OCI-LY7 (cell line): Measurements from ENCODE around the gene PIGC.

Source experiments
- CTCF ChIP-seq: fragments of 200-600 bp; sonication (generic); conservative IDR thresholded peaks from 2 replicates; pipeline ENCODE4 v1.5.1; 2014; ENCODE audit warnings: mild to moderate bottlenecking, antibody characterized with exemption, low read length, moderate library complexity, mixed read lengths
- EZH2phosphoT487 ChIP-seq: fragments of 200-600 bp; sonication (generic); IDR thresholded peaks from 2 replicates; pipeline ENCODE4 v1.6.1; 2018; ENCODE audit warnings: low read depth, borderline replicate concordance, mild to moderate bottlenecking, mixed run types, antibody characterized with exemption, low read length, moderate library complexity, mixed read lengths

- TF ChIP-seq CTCF (no peak), EZH2phosphoT487 (no peak)
Measured at GRCh38 chr1:172446547-172446946, 2.7 kb upstream of the PIGC start.
